GM23248 (cell line): ENCODE results near the gene GDF10. TPM values are rescaled to one million over a fixed set of nuclear protein-coding genes. Genes with fewer than 3 reads are reported as not detected.

Source experiments
- DNase-seq: peaks from one replicate; pipeline ENCODE4 v3.0.0-alpha.2; 2015
- H2AFZ ChIP-seq: fragments of 200-600 bp; sonication (generic); 2 replicates; pipeline ENCODE4 v1.6.1; 2016; ENCODE audit warnings: antibody characterized with exemption
- H3F3A ChIP-seq: fragments of 200-600 bp; sonication (generic); 2 replicates; pipeline ENCODE4 v1.6.1; 2016; ENCODE audit warnings: mild to moderate bottlenecking, antibody characterized with exemption, mixed run types; ENCODE audit not compliant: insufficient read depth
- H3K27ac ChIP-seq: fragments of 200-600 bp; sonication (generic); 2 replicates; pipeline ENCODE4 v1.5.1; 2016; ENCODE audit warnings: mild to moderate bottlenecking
- H3K27me3 ChIP-seq: fragments of 200-600 bp; sonication (generic); replicated peaks from 2 replicates; pipeline ENCODE4 v1.6.1; 2016; ENCODE audit warnings: mild to moderate bottlenecking; ENCODE audit not compliant: insufficient read depth
- H3K36me3 ChIP-seq: fragments of 200-600 bp; sonication (generic); 2 replicates; pipeline ENCODE4 v1.6.1; 2016; ENCODE audit warnings: low read depth, mild to moderate bottlenecking
- H3K4me1 ChIP-seq: fragments of 200-600 bp; sonication (generic); 2 replicates; pipeline ENCODE4 v1.6.1; 2016; ENCODE audit warnings: mild to moderate bottlenecking; ENCODE audit not compliant: insufficient read depth
- H3K4me2 ChIP-seq: fragments of 200-600 bp; sonication (generic); one replicate; pipeline ENCODE4 v1.6.1; 2016; ENCODE audit warnings: mild to moderate bottlenecking; ENCODE audit not compliant: unreplicated experiment
- H3K4me3 ChIP-seq: fragments of 200-600 bp; sonication (generic); 2 replicates; pipeline ENCODE4 v1.5.1; 2016; ENCODE audit warnings: mild to moderate bottlenecking
- H3K79me2 ChIP-seq: fragments of 200-600 bp; sonication (generic); 2 replicates; pipeline ENCODE4 v1.6.1; 2016; ENCODE audit warnings: mild to moderate bottlenecking; ENCODE audit not compliant: insufficient read depth
- H3K9ac ChIP-seq: fragments of 200-600 bp; sonication (generic); 2 replicates; pipeline ENCODE4 v1.6.1; 2016; ENCODE audit warnings: mild to moderate bottlenecking
- H3K9me2 ChIP-seq: fragments of 200-600 bp; sonication (generic); 2 replicates; pipeline ENCODE4 v1.6.1; 2016; ENCODE audit warnings: mixed run types, mild to moderate bottlenecking, moderate library complexity; ENCODE audit not compliant: insufficient read depth
- H3K9me3 ChIP-seq: fragments of 200-600 bp; sonication (generic); one replicate; pipeline ENCODE4 v1.6.1; 2017; ENCODE audit warnings: low read depth
- H4K20me1 ChIP-seq: fragments of 200-600 bp; sonication (generic); 2 replicates; pipeline ENCODE4 v1.6.0; 2016; ENCODE audit not compliant: insufficient read depth
- EZH2 ChIP-seq: fragments of 200-600 bp; sonication (generic); IDR thresholded peaks from 2 replicates; pipeline ENCODE4 v1.6.1; 2018; ENCODE audit warnings: antibody characterized with exemption, mild to moderate bottlenecking; ENCODE audit not compliant: insufficient read depth, poor library complexity, severe bottlenecking
- EZH2phosphoT487 ChIP-seq: fragments of 200-600 bp; sonication (generic); IDR thresholded peaks from 2 replicates; pipeline ENCODE4 v1.6.1; 2018; ENCODE audit warnings: antibody characterized with exemption, moderate library complexity, mild to moderate bottlenecking, low read depth; ENCODE audit not compliant: insufficient read depth
- WGBS, 2 experiments: methylation state at CpG; one replicate each; pipeline ENCODE4 v1.1.6; 2015 to 2017; ENCODE audit warnings: low lambda C conversion rate in 2 of 2, low coverage in 1 of 2; ENCODE audit errors: missing lambda C conversion rate in 2 of 2; 5-methylcytosine and 5-hydroxymethylcytosine counted together
- in situ Hi-C: fragments of 300-500 bp; cut with MboI; formaldehyde crosslinking; loops from 2 replicates; pipeline ENCODE4 v1.15.0; 2020
- polyA plus RNA-seq: library from polyadenylated mRNA; unstranded; fragments of >200 nt; fragmentation: Nextera tagmentation; extraction: Ambion mirVana; gene quantifications from 2 replicates; pipeline ENCODE4 v1.2.1, GENCODE V29; 2016
- total RNA-seq: library from RNA; depleted of rRNA; stranded (reverse); fragments of >200 nt; shearing (Covaris generic); gene quantifications from 2 replicates; pipeline ENCODE4 v1.2.3, GENCODE V29; 2014

The GDF10 gene
- total and polyA plus RNA-seq, 2 experiments from 2014 or later = 0.08 to 0.22 TPM

DNA sequence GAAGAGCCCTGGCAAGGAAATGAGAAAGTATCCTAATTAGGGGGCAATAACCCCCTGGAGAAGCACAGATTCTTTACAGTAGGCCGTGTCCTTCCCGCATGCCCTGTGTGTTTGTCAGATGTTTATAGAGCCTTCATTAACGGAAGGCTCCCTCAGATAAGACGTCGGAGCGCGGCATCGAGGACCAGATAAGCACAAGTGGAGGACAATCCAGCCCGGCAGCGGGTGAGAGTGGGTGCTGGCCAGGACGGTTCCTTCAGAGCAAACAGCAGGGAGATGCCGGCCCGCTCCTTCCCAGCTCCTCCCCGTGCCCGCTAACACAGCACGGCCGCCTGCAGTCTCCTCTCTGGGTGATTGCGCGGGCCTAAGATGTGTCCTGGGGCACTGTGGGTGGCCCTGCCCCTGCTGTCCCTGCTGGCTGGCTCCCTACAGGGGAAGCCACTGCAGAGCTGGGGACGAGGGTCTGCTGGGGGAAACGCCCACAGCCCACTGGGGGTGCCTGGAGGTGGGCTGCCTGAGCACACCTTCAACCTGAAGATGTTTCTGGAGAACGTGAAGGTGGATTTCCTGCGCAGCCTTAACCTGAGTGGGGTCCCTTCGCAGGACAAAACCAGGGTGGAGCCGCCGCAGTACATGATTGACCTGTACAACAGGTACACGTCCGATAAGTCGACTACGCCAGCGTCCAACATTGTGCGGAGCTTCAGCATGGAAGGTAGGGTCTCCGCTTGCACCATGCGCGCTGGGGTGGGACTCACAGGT is 22.5 kb downstream of the GDF10 start, which contains the start of gene GDF2:
Gene GDF2 (plus strand): TSS at position 155 of the 762 bp plus-strand sequence. CDS start 215 bp downstream, at position 370.
- H3K79me2 ChIP-seq = no peaks in the 10 kb centered on the region
- no peak within 1 kb of the TSS for H3K27ac ChIP-seq
- no peak within 1 kb of the TSS for H3K9ac ChIP-seq
- no peak within 1 kb of the TSS for H3K4me2 ChIP-seq
- H3K4me3 ChIP-seq = no peak within 1 kb of the TSS
- H3K9me3 ChIP-seq = no peaks in the 10 kb centered on the region
- no peaks in the 10 kb centered on the region for H3F3A ChIP-seq
- in situ Hi-C loops = no loop called here
- H3K4me1 ChIP-seq = no peaks in the 10 kb centered on the region
- TF ChIP-seq EZH2phosphoT487 (no peak), EZH2 (no peak)
- no peak for DNase-seq
- no peaks in the 10 kb centered on the region for H3K36me3 ChIP-seq
- H3K9me2 ChIP-seq = no peaks in the 10 kb centered on the region
- 69 to 72% methylated on average over 35 of the region's 35 CpGs for WGBS, 2 experiments
- no peak within 1 kb of the TSS for H2AFZ ChIP-seq
- peaks cover 29% of the 10 kb centered on the region for H3K27me3 ChIP-seq
- no peaks in the 10 kb centered on the region for H4K20me1 ChIP-seq

DNA sequence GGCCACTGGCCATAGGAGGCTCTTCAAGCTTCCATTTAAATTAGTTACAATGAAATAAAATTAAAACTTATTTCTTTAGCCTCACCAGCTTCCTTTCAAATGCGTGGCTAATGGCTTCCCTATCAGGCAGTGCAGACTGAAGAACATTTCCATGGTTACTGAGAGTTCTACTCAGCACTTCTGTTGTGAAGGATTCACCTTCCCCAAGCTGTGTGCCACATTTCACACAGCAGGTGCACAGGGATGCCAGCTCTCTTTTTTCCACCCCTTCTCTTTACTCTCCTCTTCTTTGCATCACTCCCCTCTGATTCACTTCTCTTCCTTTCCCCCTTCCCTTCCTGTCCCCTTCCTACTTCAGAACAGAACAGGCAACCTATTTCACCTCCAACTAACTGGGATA is 23.1 kb downstream of the GDF10 start:
- no peaks in the 10 kb centered on the region for H3K4me1 ChIP-seq
- in situ Hi-C loops = no loop called here
- no peak for DNase-seq

DNA sequence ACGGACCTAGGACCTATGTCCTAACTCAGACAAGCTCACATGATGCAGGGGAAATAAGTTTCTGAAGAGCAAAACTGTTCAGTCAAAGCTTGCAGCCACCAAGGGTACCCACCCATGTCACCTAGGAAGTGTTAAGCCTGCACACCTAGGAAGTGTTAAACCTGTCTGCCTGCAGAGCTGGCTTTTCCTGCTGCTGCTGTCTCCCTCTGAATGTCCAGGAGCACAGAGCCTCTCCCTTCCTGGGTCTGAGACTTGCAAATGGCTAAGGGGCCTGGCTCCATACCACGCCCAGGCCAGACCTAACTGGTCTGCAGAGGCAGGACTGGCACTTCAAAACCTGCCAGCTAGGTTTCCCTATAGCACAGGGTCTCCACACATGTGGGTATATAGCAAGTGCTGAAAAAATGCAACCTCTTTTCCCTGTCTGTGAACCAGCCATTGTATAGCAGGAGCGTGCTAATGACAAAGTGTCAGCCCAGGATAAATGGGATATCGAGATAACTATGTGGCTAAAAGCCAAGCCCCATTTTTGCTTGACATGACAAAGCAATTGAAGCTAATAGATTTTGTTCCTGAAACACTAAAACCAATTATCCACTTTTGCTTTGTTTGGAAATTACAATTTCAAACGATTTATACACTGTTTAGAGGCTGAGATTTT is 23.8 kb downstream of the GDF10 start:
- Histone ChIP-seq H3K9ac (no peak overlapping the region), H4K20me1 (no peaks in the 10 kb centered on the region), H3K9me3 (no peaks in the 10 kb centered on the region), H3K27me3 (peaks cover 29% of the 10 kb centered on the region), H3K9me2 (no peaks in the 10 kb centered on the region), H3K4me2 (no peak overlapping the region), H2AFZ (no peak overlapping the region), H3K79me2 (no peaks in the 10 kb centered on the region), H3K4me1 (no peaks in the 10 kb centered on the region), H3K27ac (no peak overlapping the region), H3K4me3 (no peak overlapping the region), H3K36me3 (no peaks in the 10 kb centered on the region), H3F3A (no peaks in the 10 kb centered on the region)
- in situ Hi-C loops = no loop called here
- TF ChIP-seq EZH2phosphoT487 = no peak
- TF ChIP-seq EZH2 = no peak
- WGBS, 2 experiments = 31 to 32% methylated on average over 5 of the region's 5 CpGs
- no peak for DNase-seq

More for the DNA sequence above, 23.1 kb downstream of the GDF10 start:
- Histone ChIP-seq H3K27me3 (peaks cover 29% of the 10 kb centered on the region), H3K36me3 (no peaks in the 10 kb centered on the region), H3K79me2 (no peaks in the 10 kb centered on the region), H3K9me3 (no peaks in the 10 kb centered on the region), H3K4me3 (no peak overlapping the region), H3K9me2 (no peaks in the 10 kb centered on the region), H4K20me1 (no peaks in the 10 kb centered on the region), H3K27ac (no peak overlapping the region), H3K4me2 (no peak overlapping the region), H2AFZ (no peak overlapping the region), H3F3A (no peaks in the 10 kb centered on the region), H3K9ac (no peak overlapping the region)
- WGBS, 2 experiments = 14 to 17% methylated on average over 1 of the region's 1 CpG
- no peak for TF ChIP-seq EZH2
- TF ChIP-seq EZH2phosphoT487 = no peak

DNA sequence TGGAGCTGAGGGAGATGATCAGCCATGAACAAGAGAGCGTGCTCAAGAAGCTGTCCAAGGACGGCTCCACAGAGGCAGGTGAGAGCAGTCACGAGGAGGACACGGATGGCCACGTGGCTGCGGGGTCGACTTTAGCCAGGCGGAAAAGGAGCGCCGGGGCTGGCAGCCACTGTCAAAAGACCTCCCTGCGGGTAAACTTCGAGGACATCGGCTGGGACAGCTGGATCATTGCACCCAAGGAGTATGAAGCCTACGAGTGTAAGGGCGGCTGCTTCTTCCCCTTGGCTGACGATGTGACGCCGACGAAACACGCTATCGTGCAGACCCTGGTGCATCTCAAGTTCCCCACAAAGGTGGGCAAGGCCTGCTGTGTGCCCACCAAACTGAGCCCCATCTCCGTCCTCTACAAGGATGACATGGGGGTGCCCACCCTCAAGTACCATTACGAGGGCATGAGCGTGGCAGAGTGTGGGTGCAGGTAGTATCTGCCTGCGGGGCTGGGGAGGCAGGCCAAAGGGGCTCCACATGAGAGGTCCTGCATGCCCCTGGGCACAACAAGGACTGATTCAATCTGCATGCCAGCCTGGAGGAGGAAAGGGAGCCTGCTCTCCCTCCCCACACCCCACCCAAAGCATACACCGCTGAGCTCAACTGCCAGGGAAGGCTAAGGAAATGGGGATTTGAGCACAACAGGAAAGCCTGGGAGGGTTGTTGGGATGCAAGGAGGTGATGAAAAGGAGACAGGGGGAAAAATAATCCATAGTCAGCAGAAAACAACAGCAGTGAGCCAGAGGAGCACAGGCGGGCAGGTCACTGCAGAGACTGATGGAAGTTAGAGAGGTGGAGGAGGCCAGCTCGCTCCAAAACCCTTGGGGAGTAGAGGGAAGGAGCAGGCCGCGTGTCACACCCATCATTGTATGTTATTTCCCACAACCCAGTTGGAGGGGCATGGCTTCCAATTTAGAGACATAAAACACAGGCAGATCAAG is 25.6 kb downstream of the GDF10 start:
- no peaks in the 10 kb centered on the region for H3K36me3 ChIP-seq
- H3K4me1 ChIP-seq = no peaks in the 10 kb centered on the region
- no peak overlapping the region for H3K9ac ChIP-seq
- H3K79me2 ChIP-seq = no peaks in the 10 kb centered on the region
- H3F3A ChIP-seq = no peaks in the 10 kb centered on the region
- H3K4me3 ChIP-seq = no peak overlapping the region
- H3K9me2 ChIP-seq = no peaks in the 10 kb centered on the region
- TF ChIP-seq EZH2phosphoT487 (no peak), EZH2 (no peak)
- H2AFZ ChIP-seq = no peak overlapping the region
- H3K27me3 ChIP-seq = peaks cover 21% of the 10 kb centered on the region
- in situ Hi-C loops = no loop called here
- H3K27ac ChIP-seq = no peak overlapping the region
- no peaks in the 10 kb centered on the region for H4K20me1 ChIP-seq
- no peak overlapping the region for H3K4me2 ChIP-seq
- no peak for DNase-seq
- 71 to 73% methylated on average over 28 to 30 of the region's 30 CpGs for WGBS, 2 experiments
- H3K9me3 ChIP-seq = no peaks in the 10 kb centered on the region
